Panc1 (cell line): ENCODE data around the gene NSD1. TPM values are rescaled to one million over a fixed set of nuclear protein-coding genes. Genes with fewer than 3 reads are reported as not detected.

ENCODE experiments used
- ATAC-seq: fragments of 200-7000 bp; cut with Tn5 transposase; 2 replicates; pipeline ENCODE4 v1.9.1; 2020; ENCODE audit warnings: mild to moderate bottlenecking, moderate library complexity
- BruUV-seq: library from RNA; stranded (reverse); fragments of 400-500 nt; replicated peaks from 2 replicates; lab custom pipeline; 2021; lab: Mats Ljungman, UMichigan
- CTCF ChIA-PET: fragments of 300-600 bp; sonication (Branson Sonifier 250); formaldehyde crosslinking; loops from one replicate; lab custom pipeline; 2022; ENCODE audit warnings: antibody characterized with exemption; lab: Charles Lee
- POLR2A ChIA-PET: fragments of 300-600 bp; sonication (Branson Sonifier 250); formaldehyde crosslinking; loops from one replicate; lab custom pipeline; 2022; ENCODE audit warnings: antibody characterized with exemption; lab: Charles Lee
- DNase-seq: peaks from one replicate; pipeline ENCODE4 v3.0.0-alpha.2; 2010; ENCODE audit warnings: low read depth, low spot score
- H3K27ac ChIP-seq: 2 replicates; pipeline ENCODE4 v1.5.1; 2011; ENCODE audit warnings: mild to moderate bottlenecking, low read length, inconsistent platforms
- H3K27me3 ChIP-seq: fragments of 200-500 bp; sonication (Bioruptor generic); 2 replicates; pipeline ENCODE4 v1.6.0; 2014; ENCODE audit warnings: low read length, inconsistent platforms; ENCODE audit not compliant: control insufficient read depth, insufficient read depth
- H3K36me3 ChIP-seq: fragments of 200-500 bp; sonication (Bioruptor generic); 2 replicates; pipeline ENCODE4 v1.5.1; 2014; ENCODE audit warnings: inconsistent platforms, mild to moderate bottlenecking, low read length, moderate library complexity; ENCODE audit not compliant: control insufficient read depth, insufficient read depth
- H3K4me1 ChIP-seq: 2 replicates; pipeline ENCODE4 v1.5.1; 2011; ENCODE audit warnings: inconsistent platforms, mild to moderate bottlenecking, low read length, moderate library complexity; ENCODE audit not compliant: control insufficient read depth, insufficient read depth
- H3K4me3 ChIP-seq, 2 experiments: 2 replicates each; pipeline ENCODE4 v1.5.1; 2011 to 2012; ENCODE audit warnings: low read depth in 2 of 2, low read length in 2 of 2, mild to moderate bottlenecking in 2 of 2, inconsistent platforms in 1 of 2, moderate library complexity in 1 of 2
- H3K9me3 ChIP-seq: fragments of 200-500 bp; sonication (Bioruptor generic); 2 replicates; pipeline ENCODE4 v1.5.1; 2014; ENCODE audit warnings: low read depth, mild to moderate bottlenecking, inconsistent platforms, low read length, moderate library complexity; ENCODE audit not compliant: control insufficient read depth, insufficient read depth
- POLR2AphosphoS5 ChIP-seq: IDR thresholded peaks from 2 replicates; pipeline ENCODE4 v1.6.1; 2012; ENCODE audit warnings: mild to moderate bottlenecking, low read depth, low read length, moderate library complexity
- SIN3A ChIP-seq: IDR thresholded peaks from 2 replicates; pipeline ENCODE4 v1.6.1; 2012; ENCODE audit warnings: low read depth, mild to moderate bottlenecking, low read length, moderate library complexity, borderline replicate concordance; ENCODE audit not compliant: insufficient read depth
- TCF7L2 ChIP-seq: IDR thresholded peaks from 2 replicates; pipeline ENCODE4 v1.6.1; 2011; ENCODE audit warnings: mild to moderate bottlenecking, low read depth, low read length, inconsistent platforms
- in situ Hi-C: cut with HindIII; loops from 2 replicates; pipeline ENCODE4 v1.10.0; 2016; ENCODE audit warnings: low sequenced_read_pairs, low pct_unique_long_range_greater_than_20kb
- intact Hi-C: fragments of 100-400 bp; cut with micrococcal nuclease; formaldehyde crosslinking; loops from one replicate; pipeline ENCODE4 v1.10.0; 2022; ENCODE audit not compliant: unreplicated experiment
- total RNA-seq: library from RNA; stranded (reverse); gene quantifications from one replicate; pipeline ENCODE4 v1.2.1, GENCODE V29; 2021; ENCODE audit not compliant: unreplicated experiment
- TF ChIP-seq, protein P1 (sequence below), 2 experiments: IDR thresholded peaks; 2 replicates each; pipeline ENCODE4 v1.6.1; 2011 to 2012; ENCODE audit warnings: low read depth in 2 of 2, control low read depth in 1 of 2, low read length in 1 of 2, mild to moderate bottlenecking in 1 of 2, moderate library complexity in 1 of 2; ENCODE audit not compliant: insufficient read depth in 1 of 2
- TF ChIP-seq, protein P2 (sequence below): fragments of 450-650 bp; IDR thresholded peaks from 2 replicates; pipeline ENCODE4 v1.5.1; 2017; ENCODE audit warnings: mild to moderate bottlenecking

The NSD1 gene
- total RNA-seq, 1 experiment from 2014 or later: 58.7 TPM

- CTCF ChIA-PET: interaction anchor here (0.6 kb wide), 1 partner anchor 13 kb away, joined by 4 read pairs; no protein-coding TSS in a partner anchor
- peaks cover 12% of the 10 kb centered on the region for H3K4me1 ChIP-seq
- POLR2A ChIA-PET: no interaction called here
- intact Hi-C loops (loop anchor here (10.0 kb wide), 1 partner anchor 141 kb away; no protein-coding TSS in a partner anchor), in situ Hi-C loops (no loop called here)
- BruUV-seq: no TSS peak
- no peak overlapping the region for H3K27ac ChIP-seq
- no peak overlapping the region for H3K4me3 ChIP-seq
- no peaks in the 10 kb centered on the region for H3K27me3 ChIP-seq
- no peak for ATAC-seq
- no peak for DNase-seq
- H3K36me3 ChIP-seq: no peaks in the 10 kb centered on the region; the same call in 1 of the 2 replicates
- TF ChIP-seq, protein P1, sequence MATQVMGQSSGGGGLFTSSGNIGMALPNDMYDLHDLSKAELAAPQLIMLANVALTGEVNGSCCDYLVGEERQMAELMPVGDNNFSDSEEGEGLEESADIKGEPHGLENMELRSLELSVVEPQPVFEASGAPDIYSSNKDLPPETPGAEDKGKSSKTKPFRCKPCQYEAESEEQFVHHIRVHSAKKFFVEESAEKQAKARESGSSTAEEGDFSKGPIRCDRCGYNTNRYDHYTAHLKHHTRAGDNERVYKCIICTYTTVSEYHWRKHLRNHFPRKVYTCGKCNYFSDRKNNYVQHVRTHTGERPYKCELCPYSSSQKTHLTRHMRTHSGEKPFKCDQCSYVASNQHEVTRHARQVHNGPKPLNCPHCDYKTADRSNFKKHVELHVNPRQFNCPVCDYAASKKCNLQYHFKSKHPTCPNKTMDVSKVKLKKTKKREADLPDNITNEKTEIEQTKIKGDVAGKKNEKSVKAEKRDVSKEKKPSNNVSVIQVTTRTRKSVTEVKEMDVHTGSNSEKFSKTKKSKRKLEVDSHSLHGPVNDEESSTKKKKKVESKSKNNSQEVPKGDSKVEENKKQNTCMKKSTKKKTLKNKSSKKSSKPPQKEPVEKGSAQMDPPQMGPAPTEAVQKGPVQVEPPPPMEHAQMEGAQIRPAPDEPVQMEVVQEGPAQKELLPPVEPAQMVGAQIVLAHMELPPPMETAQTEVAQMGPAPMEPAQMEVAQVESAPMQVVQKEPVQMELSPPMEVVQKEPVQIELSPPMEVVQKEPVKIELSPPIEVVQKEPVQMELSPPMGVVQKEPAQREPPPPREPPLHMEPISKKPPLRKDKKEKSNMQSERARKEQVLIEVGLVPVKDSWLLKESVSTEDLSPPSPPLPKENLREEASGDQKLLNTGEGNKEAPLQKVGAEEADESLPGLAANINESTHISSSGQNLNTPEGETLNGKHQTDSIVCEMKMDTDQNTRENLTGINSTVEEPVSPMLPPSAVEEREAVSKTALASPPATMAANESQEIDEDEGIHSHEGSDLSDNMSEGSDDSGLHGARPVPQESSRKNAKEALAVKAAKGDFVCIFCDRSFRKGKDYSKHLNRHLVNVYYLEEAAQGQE (IDR thresholded peaks at IDR 0.05; ENCODE audit: insufficient read depth in 1 of 2, low read depth in 2 of 2, low read length in 1 of 2): no peak
- TF ChIP-seq SIN3A (no peak), TCF7L2 (no peak), POLR2AphosphoS5 (no peak)
- TF ChIP-seq, protein P2, sequence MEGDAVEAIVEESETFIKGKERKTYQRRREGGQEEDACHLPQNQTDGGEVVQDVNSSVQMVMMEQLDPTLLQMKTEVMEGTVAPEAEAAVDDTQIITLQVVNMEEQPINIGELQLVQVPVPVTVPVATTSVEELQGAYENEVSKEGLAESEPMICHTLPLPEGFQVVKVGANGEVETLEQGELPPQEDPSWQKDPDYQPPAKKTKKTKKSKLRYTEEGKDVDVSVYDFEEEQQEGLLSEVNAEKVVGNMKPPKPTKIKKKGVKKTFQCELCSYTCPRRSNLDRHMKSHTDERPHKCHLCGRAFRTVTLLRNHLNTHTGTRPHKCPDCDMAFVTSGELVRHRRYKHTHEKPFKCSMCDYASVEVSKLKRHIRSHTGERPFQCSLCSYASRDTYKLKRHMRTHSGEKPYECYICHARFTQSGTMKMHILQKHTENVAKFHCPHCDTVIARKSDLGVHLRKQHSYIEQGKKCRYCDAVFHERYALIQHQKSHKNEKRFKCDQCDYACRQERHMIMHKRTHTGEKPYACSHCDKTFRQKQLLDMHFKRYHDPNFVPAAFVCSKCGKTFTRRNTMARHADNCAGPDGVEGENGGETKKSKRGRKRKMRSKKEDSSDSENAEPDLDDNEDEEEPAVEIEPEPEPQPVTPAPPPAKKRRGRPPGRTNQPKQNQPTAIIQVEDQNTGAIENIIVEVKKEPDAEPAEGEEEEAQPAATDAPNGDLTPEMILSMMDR: no peak
- H3K9me3 ChIP-seq: no peaks in the 10 kb centered on the region
Measured at GRCh38 chr5:177313561-177314259, 180.1 kb downstream of the NSD1 start.

DNA sequence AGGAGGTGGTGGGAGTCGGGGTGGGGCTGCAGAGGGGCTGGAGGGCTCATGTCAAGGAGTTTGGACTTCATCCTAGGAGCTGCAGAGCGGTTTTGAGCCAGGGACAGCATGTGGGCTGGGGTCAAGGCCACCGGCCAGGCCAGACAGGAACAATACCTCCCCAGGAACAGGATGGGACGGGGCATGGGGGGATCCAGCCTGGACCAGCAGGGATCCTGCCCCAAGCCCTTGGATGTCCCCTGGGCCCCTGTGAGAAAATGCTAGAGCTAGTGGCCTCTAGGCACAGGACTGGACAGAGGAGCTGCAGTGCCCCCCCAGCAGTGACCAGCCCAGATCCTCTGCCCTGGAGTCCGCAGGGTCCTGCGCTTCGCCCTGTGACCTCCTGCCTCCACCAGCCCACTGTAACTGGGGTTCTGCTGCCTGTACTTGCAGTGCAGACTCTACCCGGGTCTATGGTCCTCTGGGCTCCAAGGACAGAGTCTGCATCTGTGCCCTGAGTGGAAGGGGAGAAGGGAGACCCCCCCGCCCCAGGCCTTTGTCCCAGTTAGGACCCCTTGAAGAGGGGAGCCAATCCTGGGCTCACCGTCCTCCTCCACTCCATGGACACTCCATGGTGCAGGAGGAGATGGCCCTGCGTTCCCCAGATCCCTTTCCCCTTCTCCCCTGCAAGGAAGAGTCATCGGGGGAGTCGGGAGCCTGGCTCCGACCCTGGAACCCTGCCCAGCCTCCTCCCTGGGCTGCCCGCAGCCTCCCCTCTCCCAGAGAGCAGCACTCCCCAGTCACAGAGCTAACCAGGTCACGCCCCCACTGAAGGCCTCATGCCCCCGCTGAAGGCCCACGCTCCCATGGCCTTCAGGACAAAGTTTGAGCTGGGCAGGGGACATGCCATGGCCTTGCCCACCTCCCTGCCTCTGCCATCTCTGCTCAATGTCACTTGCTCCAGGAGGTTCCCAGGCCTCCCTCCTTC is 181.1 kb downstream of the NSD1 start:
- POLR2A ChIA-PET: no interaction called here
- H3K27me3 ChIP-seq: no peaks in the 10 kb centered on the region
- H3K4me1 ChIP-seq: peaks cover 11% of the 10 kb centered on the region
- TF ChIP-seq TCF7L2 (no peak), POLR2AphosphoS5 (no peak), SIN3A (no peak)
- TF ChIP-seq, protein P2: no peak
- TF ChIP-seq, protein P1 (IDR thresholded peaks at IDR 0.05; ENCODE audit: insufficient read depth in 1 of 2, low read depth in 2 of 2, low read length in 1 of 2): no peak
- ATAC-seq (no peak), DNase-seq (no peak)
- CTCF ChIA-PET: interaction anchor here (0.6 kb wide), 1 partner anchor 12 kb away, joined by 4 read pairs; no protein-coding TSS in a partner anchor
- no peaks in the 10 kb centered on the region for H3K9me3 ChIP-seq
- H3K4me3 ChIP-seq: no peak overlapping the region
- H3K27ac ChIP-seq: no peak overlapping the region
- in situ Hi-C loops (no loop called here), intact Hi-C loops (loop anchor here (10.0 kb wide), 1 partner anchor 140 kb away; no protein-coding TSS in a partner anchor)
- H3K36me3 ChIP-seq: no peaks in the 10 kb centered on the region; the same call in 1 of the 2 replicates
- BruUV-seq: no TSS peak
